Measurements from ENCODE around the gene LYRM4. TPM values are rescaled to one million over a fixed set of nuclear protein-coding genes. Genes with fewer than 3 reads are reported as not detected.

The LYRM4 gene
- total RNA-seq, 1 experiment from 2014 or later = 44.3 TPM

GRCh38 chr6:5173810-5174209, 86.9 kb downstream of the LYRM4 start:
- Mint-ChIP-seq H3K9me3 (no peaks in the 10 kb centered on the region), H3K36me3 (ENCODE audit: insufficient read depth in 1 of 3, low read depth in 3 of 3) (no peaks in the 10 kb centered on the region; a peak in 1 of 7 replicates), H3K4me1 (peaks cover 6 to 25% of the 10 kb centered on the region in 2 experiments), H3K27ac (no peak overlapping the region), H3K4me3 (no peak overlapping the region), H3K27me3 (ENCODE audit: low read depth) (no peaks in the 10 kb centered on the region)
- Histone ChIP-seq H3K56ac (ENCODE audit: insufficient read length, low read depth, low read length) (no peak overlapping the region), H4K91ac (ENCODE audit: insufficient read length, low read depth, low read length) (no peak overlapping the region), H3K4me1 (ENCODE audit: insufficient read depth, low read length) (peaks cover 2% of the 10 kb centered on the region; the same call in 1 of the 2 replicates), H3K4ac (ENCODE audit: low read depth, low read length) (no peak overlapping the region), H3K79me1 (ENCODE audit: insufficient read depth, low read depth, low read length, poor library complexity, severe bottlenecking) (no peaks in the 10 kb centered on the region), H3K14ac (ENCODE audit: insufficient read depth, low read length) (no peak overlapping the region), H3K27me3 (ENCODE audit: insufficient read depth, low read length) (no peaks in the 10 kb centered on the region), H2BK15ac (ENCODE audit: low read depth, low read length) (no peak overlapping the region), H2BK5ac (ENCODE audit: insufficient read length, low read length) (no peak overlapping the region), H3K27ac (ENCODE audit: insufficient read length, low read depth, low read length) (no peak overlapping the region), H2AK5ac (ENCODE audit: insufficient read length, low read length) (no peak overlapping the region), H3K9me3 (ENCODE audit: control insufficient read depth, low read depth, low read length) (no peaks in the 10 kb centered on the region), H3K4me2 (ENCODE audit: insufficient read depth, insufficient read length, low read length) (no peak overlapping the region), H3K23me2 (ENCODE audit: insufficient read length, low read depth, low read length, poor library complexity, severe bottlenecking) (no peaks in the 10 kb centered on the region), H3K23ac (ENCODE audit: insufficient read length, low read depth, low read length) (no peak overlapping the region), H2AFZ (ENCODE audit: low read length) (no peak overlapping the region), H2BK20ac (ENCODE audit: low read depth, low read length, poor library complexity, severe bottlenecking) (no peak overlapping the region), H3K18ac (ENCODE audit: insufficient read length, low read depth, low read length) (no peak overlapping the region), H4K20me1 (ENCODE audit: control insufficient read depth, insufficient read depth, insufficient read length) (no peaks in the 10 kb centered on the region), H2BK120ac (ENCODE audit: low read depth, low read length, poor library complexity, severe bottlenecking) (no peak overlapping the region), H3K79me2 (ENCODE audit: insufficient read depth, low read length) (no peaks in the 10 kb centered on the region), H3T11ph (ENCODE audit: low read length) (no peak overlapping the region), H2BK12ac (ENCODE audit: insufficient read length, low read depth, low read length) (no peak overlapping the region), H4K8ac (replicated peaks; ENCODE audit: insufficient read length, low read depth, low read length) (no peak overlapping the region), H4K5ac (ENCODE audit: insufficient read length, low read depth, low read length) (no peak overlapping the region), H3K9ac (ENCODE audit: extremely low read depth, insufficient read length, low read length) (no peak overlapping the region)
- TF ChIP-seq, protein P1, sequence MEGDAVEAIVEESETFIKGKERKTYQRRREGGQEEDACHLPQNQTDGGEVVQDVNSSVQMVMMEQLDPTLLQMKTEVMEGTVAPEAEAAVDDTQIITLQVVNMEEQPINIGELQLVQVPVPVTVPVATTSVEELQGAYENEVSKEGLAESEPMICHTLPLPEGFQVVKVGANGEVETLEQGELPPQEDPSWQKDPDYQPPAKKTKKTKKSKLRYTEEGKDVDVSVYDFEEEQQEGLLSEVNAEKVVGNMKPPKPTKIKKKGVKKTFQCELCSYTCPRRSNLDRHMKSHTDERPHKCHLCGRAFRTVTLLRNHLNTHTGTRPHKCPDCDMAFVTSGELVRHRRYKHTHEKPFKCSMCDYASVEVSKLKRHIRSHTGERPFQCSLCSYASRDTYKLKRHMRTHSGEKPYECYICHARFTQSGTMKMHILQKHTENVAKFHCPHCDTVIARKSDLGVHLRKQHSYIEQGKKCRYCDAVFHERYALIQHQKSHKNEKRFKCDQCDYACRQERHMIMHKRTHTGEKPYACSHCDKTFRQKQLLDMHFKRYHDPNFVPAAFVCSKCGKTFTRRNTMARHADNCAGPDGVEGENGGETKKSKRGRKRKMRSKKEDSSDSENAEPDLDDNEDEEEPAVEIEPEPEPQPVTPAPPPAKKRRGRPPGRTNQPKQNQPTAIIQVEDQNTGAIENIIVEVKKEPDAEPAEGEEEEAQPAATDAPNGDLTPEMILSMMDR (conservative IDR thresholded peaks at IDR 0.05) = no peak
- no CpG with 5 or more reads among the region's 3 CpGs for WGBS (ENCODE audit: extremely low coverage, insufficient read length, low lambda C conversion rate)
- DNase-seq = no peak

Measured in H9 (cell line).